Astrocyte of the cerebellum (primary cell): Measurements from ENCODE around the gene AOPEP.

ENCODE experiments used
- DNase-seq: peaks from one replicate; pipeline ENCODE4 v3.0.0-alpha.2; 2011; ENCODE audit warnings: low read depth
- H3K4me3 ChIP-seq: 2 replicates; pipeline ENCODE4 v1.5.1; 2011; ENCODE audit warnings: mild to moderate bottlenecking, low read depth, low read length, moderate library complexity
- in situ Hi-C: cut with HindIII; loops from 2 replicates; pipeline ENCODE4 v1.10.0; 2017; ENCODE audit warnings: low sequenced_read_pairs
- TF ChIP-seq, protein P1 (sequence below): IDR thresholded peaks from 2 replicates; pipeline ENCODE4 v1.5.1; 2012; ENCODE audit warnings: low read length, low read depth, moderate library complexity, mild to moderate bottlenecking; ENCODE audit errors: missing control alignments

The AOPEP gene

DNA sequence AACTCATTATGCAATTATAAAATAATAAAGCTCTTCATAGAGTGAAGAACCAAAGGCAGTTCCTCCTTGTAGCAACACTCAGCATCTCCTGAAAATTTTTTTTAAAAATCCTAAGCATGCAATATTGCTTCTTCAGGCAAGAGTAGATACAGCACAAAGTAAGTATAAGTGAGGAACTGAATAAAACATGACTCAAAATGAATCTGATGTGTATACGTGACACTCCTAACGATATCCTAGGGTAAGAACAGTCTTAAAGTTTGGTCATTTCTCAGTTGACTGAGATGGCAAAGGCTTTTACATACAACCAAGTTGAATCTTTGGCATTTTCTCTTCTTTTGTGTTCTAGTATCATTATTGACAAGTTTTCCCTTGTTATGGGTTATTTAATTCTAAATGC, 41.1 kb upstream of the AOPEP start:
- H3K4me3 ChIP-seq, result no peak overlapping the region
- in situ Hi-C loops, result no loop called here
- no peak for DNase-seq
- TF ChIP-seq, protein P1, sequence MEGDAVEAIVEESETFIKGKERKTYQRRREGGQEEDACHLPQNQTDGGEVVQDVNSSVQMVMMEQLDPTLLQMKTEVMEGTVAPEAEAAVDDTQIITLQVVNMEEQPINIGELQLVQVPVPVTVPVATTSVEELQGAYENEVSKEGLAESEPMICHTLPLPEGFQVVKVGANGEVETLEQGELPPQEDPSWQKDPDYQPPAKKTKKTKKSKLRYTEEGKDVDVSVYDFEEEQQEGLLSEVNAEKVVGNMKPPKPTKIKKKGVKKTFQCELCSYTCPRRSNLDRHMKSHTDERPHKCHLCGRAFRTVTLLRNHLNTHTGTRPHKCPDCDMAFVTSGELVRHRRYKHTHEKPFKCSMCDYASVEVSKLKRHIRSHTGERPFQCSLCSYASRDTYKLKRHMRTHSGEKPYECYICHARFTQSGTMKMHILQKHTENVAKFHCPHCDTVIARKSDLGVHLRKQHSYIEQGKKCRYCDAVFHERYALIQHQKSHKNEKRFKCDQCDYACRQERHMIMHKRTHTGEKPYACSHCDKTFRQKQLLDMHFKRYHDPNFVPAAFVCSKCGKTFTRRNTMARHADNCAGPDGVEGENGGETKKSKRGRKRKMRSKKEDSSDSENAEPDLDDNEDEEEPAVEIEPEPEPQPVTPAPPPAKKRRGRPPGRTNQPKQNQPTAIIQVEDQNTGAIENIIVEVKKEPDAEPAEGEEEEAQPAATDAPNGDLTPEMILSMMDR, result no peak

DNA sequence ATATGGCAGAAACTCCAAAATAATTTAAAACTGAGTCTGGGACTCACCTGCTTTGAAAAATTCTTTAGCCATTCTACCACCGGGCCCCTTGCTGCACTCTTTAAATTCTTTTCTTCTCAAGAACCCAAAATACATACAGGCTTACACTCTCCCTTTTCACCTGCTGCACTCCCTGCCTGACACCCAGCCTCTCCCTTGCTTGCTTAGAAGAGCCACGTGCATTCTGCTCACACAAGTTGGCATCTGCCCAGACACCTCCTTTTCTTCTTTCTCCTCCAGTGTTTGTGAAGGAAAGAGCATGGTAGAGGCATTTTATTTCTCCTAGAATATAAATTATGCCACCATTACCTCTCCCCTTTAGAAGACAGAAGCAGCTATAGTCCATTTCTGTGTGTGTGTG, 39.0 kb upstream of the AOPEP start:
- no peak for DNase-seq
- TF ChIP-seq, protein P1, result no peak
- no peak overlapping the region for H3K4me3 ChIP-seq
- in situ Hi-C loops, result no loop called here

DNA sequence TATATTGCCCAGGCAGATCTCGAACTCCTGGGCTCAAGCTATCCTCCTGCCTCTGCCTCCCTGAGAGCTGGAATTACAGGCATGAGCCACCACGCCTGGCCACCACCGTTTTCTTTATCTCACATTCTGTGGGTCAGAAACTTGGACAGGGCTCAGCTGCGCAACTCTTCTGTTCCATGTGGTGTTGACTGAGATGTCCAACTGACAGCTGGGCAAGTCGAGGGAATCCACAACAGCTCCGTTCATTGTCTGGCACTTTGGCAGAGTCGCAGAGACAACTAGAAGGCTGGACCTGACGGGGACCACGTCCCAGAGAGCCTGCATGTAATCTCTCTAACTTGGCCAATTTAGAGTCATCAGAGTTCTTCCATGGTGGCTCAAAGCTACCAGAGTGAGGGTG, 36.2 kb upstream of the AOPEP start:
- in situ Hi-C loops, result no loop called here
- TF ChIP-seq, protein P1, result no peak
- no peak for DNase-seq
- no peak overlapping the region for H3K4me3 ChIP-seq

DNA sequence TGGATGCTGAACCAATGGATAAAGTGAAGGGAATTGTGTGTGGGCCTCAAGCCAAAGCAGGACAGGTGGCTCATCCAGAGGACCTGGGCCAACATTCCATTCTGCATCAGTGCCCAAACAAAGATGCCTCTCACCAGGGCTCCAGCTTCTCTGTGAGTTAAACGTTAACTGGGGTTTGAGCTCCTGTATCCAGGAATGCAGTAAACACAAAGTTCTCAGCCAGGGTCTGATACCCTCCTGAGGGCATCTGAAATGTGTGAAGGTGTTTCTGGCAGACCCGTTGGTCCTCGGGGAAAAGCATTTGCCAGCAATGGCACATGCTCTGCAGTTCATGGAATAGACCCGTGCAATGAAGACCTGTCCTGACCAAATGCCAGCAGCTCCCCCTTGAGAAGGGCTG, 33.9 kb upstream of the AOPEP start:
- no peak for DNase-seq
- H3K4me3 ChIP-seq, result no peak overlapping the region
- in situ Hi-C loops, result no loop called here
- TF ChIP-seq, protein P1, result no peak

DNA sequence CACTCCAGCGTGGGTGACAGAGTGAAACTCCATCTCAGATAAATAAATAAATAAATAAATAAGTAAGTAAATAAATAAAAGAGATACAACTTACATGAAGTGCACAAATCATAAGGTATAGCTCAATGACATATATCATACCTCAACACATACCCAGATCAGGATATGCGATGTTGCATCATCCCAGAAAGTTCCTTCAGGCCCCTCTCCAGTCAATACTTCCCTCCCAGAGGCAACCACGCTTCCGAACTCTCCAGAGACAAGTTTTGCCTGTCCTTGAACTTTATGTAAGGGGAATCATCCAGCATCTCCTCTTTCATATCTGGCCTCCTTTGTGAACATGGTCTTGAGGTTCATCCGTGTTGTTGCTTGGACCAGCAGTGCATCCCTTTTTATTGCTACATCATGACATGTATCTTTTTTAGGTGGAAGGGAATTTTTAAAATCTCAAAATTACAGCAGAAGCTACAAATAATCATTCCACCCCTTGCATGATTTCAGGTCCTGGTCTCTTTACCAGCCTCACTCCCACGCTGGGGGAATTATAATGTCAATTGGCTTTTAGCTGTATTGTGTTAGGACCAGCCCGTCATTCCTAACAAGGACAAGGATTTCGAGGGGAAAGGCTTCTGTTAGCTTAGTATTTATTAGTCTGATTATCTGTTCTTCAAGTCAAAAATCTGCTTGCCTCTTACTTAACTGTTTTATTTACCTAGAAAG, 32.9 kb upstream of the AOPEP start:
- H3K4me3 ChIP-seq, result no peak overlapping the region
- TF ChIP-seq, protein P1, result no peak
- DNase-seq, result no peak
- in situ Hi-C loops, result no loop called here

DNA sequence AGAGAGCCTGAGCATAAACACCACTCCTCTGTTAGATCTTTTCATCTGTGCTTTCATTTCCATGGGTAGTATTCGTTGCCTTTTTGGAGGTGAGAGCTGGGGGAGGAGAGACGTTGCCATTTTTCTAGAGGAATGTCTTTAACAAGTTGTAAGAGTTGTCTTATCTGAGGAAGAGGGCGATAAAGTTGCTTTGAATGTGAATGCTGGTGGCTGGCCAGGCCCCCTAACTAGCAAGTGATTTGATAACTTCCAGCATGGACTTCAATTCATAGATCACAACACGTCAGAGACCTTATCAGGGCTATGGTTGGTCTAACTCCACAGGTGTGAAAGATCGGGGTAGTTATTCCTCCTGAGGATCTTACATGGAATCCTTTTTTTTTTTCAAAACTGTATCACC, 30.0 kb upstream of the AOPEP start:
- in situ Hi-C loops, result no loop called here
- no peak overlapping the region for H3K4me3 ChIP-seq
- TF ChIP-seq, protein P1, result no peak
- DNase-seq, result no peak
